Activated T-cell treated with anti-CD3 and anti-CD28 coated beads, Interleukin-2, amount 50 U/mL, for 4 hours (primary cell): ENCODE data around the gene FBXL14. TPM values are rescaled to one million over a fixed set of nuclear protein-coding genes. Genes with fewer than 3 reads are reported as not detected.

Source experiments
- ATAC-seq, 2 donors: fragments of 200-7000 bp; cut with Tn5 transposase; one replicate each; pipeline ENCODE4 v1.10.0; 2021
- DNase-seq: peaks from one replicate; pipeline ENCODE4 v3.0.0-alpha.2; 2020
- H3K27me3 Mint-ChIP-seq: one replicate; pipeline ENCODE4 v1.8.0; 2021; ENCODE audit warnings: low read depth, mixed read lengths
- H3K36me3 Mint-ChIP-seq: one replicate; pipeline ENCODE4 v1.8.0; 2022; ENCODE audit warnings: mixed read lengths; ENCODE audit not compliant: insufficient read depth
- H3K4me1 Mint-ChIP-seq: one replicate; pipeline ENCODE4 v1.8.0; 2021; ENCODE audit warnings: low read depth, mixed read lengths
- H3K4me3 Mint-ChIP-seq: one replicate; pipeline ENCODE4 v1.8.0; 2021; ENCODE audit warnings: mild to moderate bottlenecking, moderate library complexity, mixed read lengths
- H3K9me3 Mint-ChIP-seq: one replicate; pipeline ENCODE4 v1.8.0; 2021; ENCODE audit warnings: mixed read lengths
- total RNA-seq, 3 donors: library from RNA; stranded (reverse); gene quantifications; one replicate each; pipeline ENCODE4 v1.2.1, GENCODE V29; 2021

FBXL14 gene
- 10 to 100 TPM; 22.8 to 25.2 (median 23.7) TPM for total RNA-seq

- Mint-ChIP-seq H3K36me3 (peaks cover 6% of the 10 kb centered on the region), H3K4me1 (peaks cover 53% of the 10 kb centered on the region)
- ATAC-seq, result peak; percentile 74 to 75
Observed at GRCh38 chr12:1594261-1595025, at the start of gene FBXL14. Gene FBXL14 (minus strand): TSS chr12:1594581. CDS start chr12:1594066, 515 bp downstream.

GRCh38 chr12:1643905-1644533 is 49.6 kb upstream of the FBXL14 start:
- Mint-ChIP-seq H3K4me1 (peaks cover 3% of the 10 kb centered on the region), H3K27me3 (peaks cover 2% of the 10 kb centered on the region), H3K9me3 (no peaks in the 10 kb centered on the region), H3K36me3 (no peaks in the 10 kb centered on the region), H3K4me3 (no peak overlapping the region)
- DNase-seq (no peak), ATAC-seq (no peak)

More at GRCh38 chr12:1594261-1595025, at the start of gene FBXL14:
- no peaks in the 10 kb centered on the region for H3K27me3 Mint-ChIP-seq
- DNase-seq, result peak; percentile 81
- H3K4me3 Mint-ChIP-seq, result peak within 1 kb of the TSS; percentile 95
- H3K9me3 Mint-ChIP-seq, result no peaks in the 10 kb centered on the region

- Mint-ChIP-seq H3K9me3 (no peaks in the 10 kb centered on the region), H3K36me3 (no peaks in the 10 kb centered on the region), H3K27me3 (peaks cover 9% of the 10 kb centered on the region), H3K4me1 (peaks cover 3% of the 10 kb centered on the region), H3K4me3 (no peak overlapping the region)
- ATAC-seq, result no peak
- DNase-seq, result no peak
Observed at GRCh38 chr12:1643043-1643442, 48.7 kb upstream of the FBXL14 start.

GRCh38 chr12:1642513-1642912 is 48.1 kb upstream of the FBXL14 start:
- no peak for ATAC-seq
- H3K4me1 Mint-ChIP-seq, result peaks cover 3% of the 10 kb centered on the region
- H3K36me3 Mint-ChIP-seq, result no peaks in the 10 kb centered on the region
- no peak for DNase-seq
- H3K9me3 Mint-ChIP-seq, result no peaks in the 10 kb centered on the region
- H3K4me3 Mint-ChIP-seq, result no peak overlapping the region
- H3K27me3 Mint-ChIP-seq, result peaks cover 9% of the 10 kb centered on the region

GRCh38 chr12:1640328-1641234 is 46.2 kb upstream of the FBXL14 start:
- Mint-ChIP-seq H3K27me3 (peaks cover 7% of the 10 kb centered on the region), H3K4me3 (no peak overlapping the region), H3K4me1 (peaks cover 3% of the 10 kb centered on the region), H3K36me3 (no peaks in the 10 kb centered on the region), H3K9me3 (no peaks in the 10 kb centered on the region)
- ATAC-seq (no peak), DNase-seq (no peak)

- Mint-ChIP-seq H3K9me3 (no peaks in the 10 kb centered on the region), H3K36me3 (no peaks in the 10 kb centered on the region), H3K27me3 (peaks cover 13% of the 10 kb centered on the region), H3K4me1 (no peaks in the 10 kb centered on the region), H3K4me3 (no peak overlapping the region)
- no peak for DNase-seq
- ATAC-seq, result no peak
Observed at GRCh38 chr12:1639538-1639937, 45.2 kb upstream of the FBXL14 start.

- no peaks in the 10 kb centered on the region for H3K9me3 Mint-ChIP-seq
Observed at GRCh38 chr12:1638203-1638602, 43.8 kb upstream of the FBXL14 start.

GRCh38 chr12:1635301-1636095 is 41.1 kb upstream of the FBXL14 start:
- H3K36me3 Mint-ChIP-seq, result no peaks in the 10 kb centered on the region
- peaks cover 39% of the 10 kb centered on the region for H3K27me3 Mint-ChIP-seq
- H3K4me3 Mint-ChIP-seq, result no peak overlapping the region
- ATAC-seq, result no peak
- H3K9me3 Mint-ChIP-seq, result no peaks in the 10 kb centered on the region
- DNase-seq, result no peak
- peaks cover 5% of the 10 kb centered on the region for H3K4me1 Mint-ChIP-seq

More at GRCh38 chr12:1638203-1638602, 43.8 kb upstream of the FBXL14 start:
- ATAC-seq (no peak), DNase-seq (no peak)
- Mint-ChIP-seq H3K27me3 (peaks cover 19% of the 10 kb centered on the region), H3K36me3 (no peaks in the 10 kb centered on the region), H3K4me3 (no peak overlapping the region), H3K4me1 (no peaks in the 10 kb centered on the region)

- ATAC-seq (peak; percentile 48 to 55), DNase-seq (peak; percentile 54)
- peaks cover 9% of the 10 kb centered on the region for H3K4me1 Mint-ChIP-seq
- H3K9me3 Mint-ChIP-seq, result no peaks in the 10 kb centered on the region
- peaks cover 44% of the 10 kb centered on the region for H3K27me3 Mint-ChIP-seq
- no peak overlapping the region for H3K4me3 Mint-ChIP-seq
- no peaks in the 10 kb centered on the region for H3K36me3 Mint-ChIP-seq
Observed at GRCh38 chr12:1634590-1635191, 40.3 kb upstream of the FBXL14 start.

- Mint-ChIP-seq H3K4me1 (peaks cover 13% of the 10 kb centered on the region), H3K27me3 (peaks cover 50% of the 10 kb centered on the region), H3K9me3 (no peaks in the 10 kb centered on the region), H3K36me3 (no peaks in the 10 kb centered on the region), H3K4me3 (no peak overlapping the region)
- no peak for ATAC-seq
- DNase-seq, result no peak
Observed at GRCh38 chr12:1634149-1634548, 39.8 kb upstream of the FBXL14 start.

GRCh38 chr12:1633459-1633858 is 39.1 kb upstream of the FBXL14 start:
- Mint-ChIP-seq H3K27me3 (peaks cover 50% of the 10 kb centered on the region), H3K9me3 (no peaks in the 10 kb centered on the region), H3K4me1 (peaks cover 15% of the 10 kb centered on the region), H3K4me3 (no peak overlapping the region), H3K36me3 (no peaks in the 10 kb centered on the region)
- DNase-seq (no peak), ATAC-seq (no peak)

GRCh38 chr12:1632702-1633101 is 38.3 kb upstream of the FBXL14 start:
- Mint-ChIP-seq H3K4me3 (no peak overlapping the region), H3K27me3 (peaks cover 56% of the 10 kb centered on the region), H3K36me3 (no peaks in the 10 kb centered on the region), H3K4me1 (peaks cover 15% of the 10 kb centered on the region), H3K9me3 (no peaks in the 10 kb centered on the region)
- DNase-seq (no peak), ATAC-seq (no peak)

- H3K36me3 Mint-ChIP-seq, result no peaks in the 10 kb centered on the region
- ATAC-seq, result peak in 1 of 2 donors; percentile 5
- peaks cover 15% of the 10 kb centered on the region for H3K4me1 Mint-ChIP-seq
- no peaks in the 10 kb centered on the region for H3K9me3 Mint-ChIP-seq
- H3K27me3 Mint-ChIP-seq, result peaks cover 62% of the 10 kb centered on the region
- peak overlapping the region; percentile 48 for H3K4me3 Mint-ChIP-seq
- DNase-seq, result no peak
Observed at GRCh38 chr12:1630827-1631591, 36.6 kb upstream of the FBXL14 start.
